SU-DHL-6 (cell line): ENCODE results near the gene FERMT2.

Experiments used
- H2AFZ ChIP-seq: fragments of 200-600 bp; sonication (generic); 2 replicates; pipeline ENCODE4 v1.6.1; 2014; ENCODE audit warnings: low read depth, mild to moderate bottlenecking, moderate library complexity, mixed read lengths, antibody characterized with exemption, low read length; ENCODE audit not compliant: severe bottlenecking
- H3F3A ChIP-seq: fragments of 200-600 bp; shearing (Covaris generic); 2 replicates; pipeline ENCODE4 v1.6.0; 2016; ENCODE audit warnings: antibody characterized with exemption, mild to moderate bottlenecking; ENCODE audit not compliant: insufficient read depth
- H3K27ac ChIP-seq: fragments of 200-600 bp; sonication (generic); 2 replicates; pipeline ENCODE4 v1.5.1; 2016; ENCODE audit warnings: low read depth, mild to moderate bottlenecking, low read length, moderate library complexity, mixed read lengths
- H3K27me3 ChIP-seq: fragments of 200-600 bp; sonication (generic), shearing (Covaris generic); 2 replicates; pipeline ENCODE4 v1.6.0; 2014; ENCODE audit warnings: mild to moderate bottlenecking, low read length
- H3K36me3 ChIP-seq: fragments of 200-600 bp; sonication (generic); 2 replicates; pipeline ENCODE4 v1.6.1; 2014; ENCODE audit warnings: mild to moderate bottlenecking, low read length, mixed read lengths
- H3K4me2 ChIP-seq: fragments of 300-600, 200-600 bp; shearing (Covaris generic), sonication (generic); 2 replicates; pipeline ENCODE4 v1.6.0; 2014; ENCODE audit warnings: low read length, low read depth, mild to moderate bottlenecking; ENCODE audit not compliant: poor library complexity, severe bottlenecking
- H3K4me3 ChIP-seq: fragments of 200-600 bp; sonication (generic); 2 replicates; pipeline ENCODE4 v1.5.1; 2014; ENCODE audit warnings: antibody characterized with exemption, low read length, mild to moderate bottlenecking, mixed read lengths; ENCODE audit not compliant: insufficient read depth, poor library complexity, severe bottlenecking
- H3K79me2 ChIP-seq: fragments of 200-600 bp; sonication (generic); 2 replicates; pipeline ENCODE4 v1.6.1; 2014; ENCODE audit warnings: mild to moderate bottlenecking, low read length, moderate library complexity; ENCODE audit not compliant: insufficient read depth
- H3K9ac ChIP-seq: fragments of 200-600 bp; sonication (generic); 2 replicates; pipeline ENCODE4 v1.7.0; 2014; ENCODE audit warnings: mild to moderate bottlenecking, low read length
- H3K9me2 ChIP-seq: fragments of 200-600 bp; sonication (generic); replicated peaks from 2 replicates; pipeline ENCODE4 v1.6.1; 2014; ENCODE audit warnings: low read length; ENCODE audit not compliant: insufficient read depth
- H3K9me3 ChIP-seq: fragments of 200-600 bp; sonication (generic); 2 replicates; pipeline ENCODE4 v1.6.1; 2014; ENCODE audit warnings: low read length, mixed read lengths; ENCODE audit not compliant: insufficient read depth
- H4K20me1 ChIP-seq: fragments of 200-600 bp; sonication (generic); 2 replicates; pipeline ENCODE4 v1.6.1; 2014; ENCODE audit warnings: low read depth, mild to moderate bottlenecking, antibody characterized with exemption, low read length, moderate library complexity, mixed read lengths
- EZH2phosphoT487 ChIP-seq: fragments of 200-600 bp; sonication (generic), shearing (Covaris generic); conservative IDR thresholded peaks from 2 replicates; pipeline ENCODE4 v1.6.1; 2018; ENCODE audit warnings: mild to moderate bottlenecking, antibody characterized with exemption, low read length, moderate library complexity, mixed read lengths
- TF ChIP-seq, protein P1 (sequence below): fragments of 200-600 bp; sonication (generic); IDR thresholded peaks from one replicate; pipeline ENCODE4 v1.5.1; 2017; ENCODE audit warnings: antibody characterized with exemption, mild to moderate bottlenecking, low read length, moderate library complexity; ENCODE audit not compliant: insufficient read depth, poor library complexity, severe bottlenecking

FERMT2 gene

DNA sequence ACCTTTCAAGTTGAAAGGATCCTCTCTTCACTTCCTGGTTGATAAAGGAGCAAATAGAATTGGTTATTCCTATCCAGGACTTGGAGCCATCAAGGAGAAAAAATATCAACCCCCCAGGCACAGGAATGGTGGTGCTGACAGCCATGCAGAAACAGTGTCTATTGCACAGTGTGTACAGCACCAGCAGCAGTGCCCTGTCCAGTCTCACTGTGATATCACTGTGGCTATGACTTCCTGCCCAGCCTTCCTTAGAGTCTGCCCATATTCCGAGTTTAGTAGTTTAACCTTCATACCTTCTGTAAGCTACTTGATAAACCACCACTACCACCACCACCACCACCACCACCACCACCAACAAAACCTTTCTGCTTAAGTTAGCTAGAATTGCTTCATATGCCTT, 45.1 kb upstream of the FERMT2 start:
- Histone ChIP-seq H3K27ac (no peak overlapping the region), H2AFZ (no peak overlapping the region), H3K9me3 (no peaks in the 10 kb centered on the region), H3K4me3 (no peak overlapping the region), H3K79me2 (no peaks in the 10 kb centered on the region), H3K9me2 (no peaks in the 10 kb centered on the region; the same call in 1 of the 2 replicates), H3K9ac (no peak overlapping the region), H3K4me2 (no peak overlapping the region), H3K27me3 (no peaks in the 10 kb centered on the region), H4K20me1 (no peaks in the 10 kb centered on the region), H3K36me3 (no peaks in the 10 kb centered on the region), H3F3A (no peaks in the 10 kb centered on the region)
- TF ChIP-seq, protein P1, sequence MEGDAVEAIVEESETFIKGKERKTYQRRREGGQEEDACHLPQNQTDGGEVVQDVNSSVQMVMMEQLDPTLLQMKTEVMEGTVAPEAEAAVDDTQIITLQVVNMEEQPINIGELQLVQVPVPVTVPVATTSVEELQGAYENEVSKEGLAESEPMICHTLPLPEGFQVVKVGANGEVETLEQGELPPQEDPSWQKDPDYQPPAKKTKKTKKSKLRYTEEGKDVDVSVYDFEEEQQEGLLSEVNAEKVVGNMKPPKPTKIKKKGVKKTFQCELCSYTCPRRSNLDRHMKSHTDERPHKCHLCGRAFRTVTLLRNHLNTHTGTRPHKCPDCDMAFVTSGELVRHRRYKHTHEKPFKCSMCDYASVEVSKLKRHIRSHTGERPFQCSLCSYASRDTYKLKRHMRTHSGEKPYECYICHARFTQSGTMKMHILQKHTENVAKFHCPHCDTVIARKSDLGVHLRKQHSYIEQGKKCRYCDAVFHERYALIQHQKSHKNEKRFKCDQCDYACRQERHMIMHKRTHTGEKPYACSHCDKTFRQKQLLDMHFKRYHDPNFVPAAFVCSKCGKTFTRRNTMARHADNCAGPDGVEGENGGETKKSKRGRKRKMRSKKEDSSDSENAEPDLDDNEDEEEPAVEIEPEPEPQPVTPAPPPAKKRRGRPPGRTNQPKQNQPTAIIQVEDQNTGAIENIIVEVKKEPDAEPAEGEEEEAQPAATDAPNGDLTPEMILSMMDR, result no peak
- no peak for TF ChIP-seq EZH2phosphoT487

DNA sequence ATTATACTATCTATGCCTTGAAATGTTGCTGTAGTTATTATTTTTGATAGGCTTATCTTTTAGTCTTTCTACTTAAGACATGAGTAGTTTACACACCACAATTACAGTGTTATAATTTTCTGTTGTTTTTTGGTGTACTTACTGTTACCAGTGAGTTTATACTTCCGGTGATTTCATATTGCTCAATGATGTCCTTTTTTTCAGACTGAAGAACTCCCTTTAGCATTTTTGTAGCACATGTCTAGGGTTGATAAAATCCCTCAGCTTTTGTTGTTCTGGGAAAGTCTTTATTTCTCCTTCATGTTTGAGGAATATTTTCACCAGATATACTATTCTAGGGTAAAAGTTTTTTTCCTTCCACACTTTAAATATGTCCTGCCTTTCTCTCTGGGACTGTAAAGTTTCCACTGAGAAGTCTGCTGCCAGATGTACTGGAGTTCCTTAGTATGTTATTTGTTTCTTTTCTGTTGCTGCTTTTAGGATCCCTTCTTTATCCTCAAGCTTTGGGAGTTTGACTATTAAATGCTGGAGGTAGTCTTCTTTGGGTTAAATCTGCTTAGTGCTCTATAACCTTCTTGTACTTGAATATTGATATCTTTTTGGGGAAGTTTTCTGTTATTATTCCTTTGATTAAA, 41.5 kb upstream of the FERMT2 start:
- Histone ChIP-seq H3K4me3 (no peak overlapping the region), H3K79me2 (no peaks in the 10 kb centered on the region), H3K27ac (no peak overlapping the region), H2AFZ (no peak overlapping the region), H3F3A (no peaks in the 10 kb centered on the region), H3K9me3 (no peaks in the 10 kb centered on the region), H3K9me2 (no peaks in the 10 kb centered on the region; the same call in 1 of the 2 replicates), H3K4me2 (no peak overlapping the region), H3K36me3 (no peaks in the 10 kb centered on the region), H3K27me3 (no peaks in the 10 kb centered on the region), H3K9ac (no peak overlapping the region), H4K20me1 (no peaks in the 10 kb centered on the region)
- TF ChIP-seq EZH2phosphoT487, result no peak
- TF ChIP-seq, protein P1, result no peak

DNA sequence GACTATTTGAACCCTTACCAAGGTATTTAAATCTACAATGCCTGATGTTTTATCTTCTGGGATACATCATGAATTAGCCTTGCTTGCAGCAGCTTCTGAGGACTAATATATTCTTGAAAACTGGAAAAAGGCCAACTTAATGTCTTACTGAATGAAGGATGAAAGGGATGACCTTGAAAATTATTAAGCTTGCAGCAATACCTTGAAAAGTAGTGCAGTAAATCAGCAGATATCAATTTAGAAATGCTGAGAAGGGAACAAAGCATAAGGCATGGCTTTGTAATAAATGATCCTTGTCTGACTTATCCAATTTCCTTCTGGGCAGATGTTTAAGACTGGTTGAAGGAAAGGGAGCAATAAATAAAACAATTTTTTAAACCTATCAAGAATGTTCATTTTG, 37.3 kb upstream of the FERMT2 start:
- no peaks in the 10 kb centered on the region for H3K9me2 ChIP-seq
- H3F3A ChIP-seq, result no peaks in the 10 kb centered on the region
- H3K79me2 ChIP-seq, result no peaks in the 10 kb centered on the region
- no peaks in the 10 kb centered on the region for H3K9me3 ChIP-seq
- no peaks in the 10 kb centered on the region for H3K36me3 ChIP-seq
- H3K27ac ChIP-seq, result no peak overlapping the region
- no peak overlapping the region for H3K4me2 ChIP-seq
- no peaks in the 10 kb centered on the region for H3K27me3 ChIP-seq
- no peaks in the 10 kb centered on the region for H4K20me1 ChIP-seq
- H2AFZ ChIP-seq, result no peak overlapping the region
- TF ChIP-seq, protein P1, result no peak
- no peak for TF ChIP-seq EZH2phosphoT487
- H3K4me3 ChIP-seq, result no peak overlapping the region
- no peak overlapping the region for H3K9ac ChIP-seq
